ENCODE data around the gene ASTN1. TPM values are rescaled to one million over a fixed set of nuclear protein-coding genes. Genes with fewer than 3 reads are reported as not detected.

The ASTN1 gene
- total RNA-seq, 1 donor = not detected

GRCh38 chr1:177021687-177022086 lies 142.8 kb downstream of the ASTN1 start:
- Histone ChIP-seq H2AFZ (ENCODE audit: low read length) (no peak overlapping the region), H3K9me3 (ENCODE audit: low read depth, low read length) (no peaks in the 10 kb centered on the region), H4K20me1 (ENCODE audit: insufficient read depth, low read length) (no peaks in the 10 kb centered on the region), H3K27me3 (ENCODE audit: insufficient read depth, low read length) (no peaks in the 10 kb centered on the region), H3K4me2 (ENCODE audit: insufficient read depth, low read length) (no peak overlapping the region), H3K4me1 (ENCODE audit: insufficient read depth, low read length) (no peaks in the 10 kb centered on the region), H3K27ac (ENCODE audit: low read depth, low read length) (no peak overlapping the region), H3K4me3 (ENCODE audit: insufficient read depth, low read length) (no peak overlapping the region), H3K79me2 (ENCODE audit: insufficient read depth, low read length) (no peaks in the 10 kb centered on the region), H3K36me3 (ENCODE audit: insufficient read depth, low read length) (no peaks in the 10 kb centered on the region)
- TF ChIP-seq CTCF (IDR thresholded peaks at IDR 0.05; ENCODE audit: extremely low read depth, low read depth, low read length) = no peak
- DNase-seq (ENCODE audit: insufficient read length, low spot score, missing footprints) = no peak

GRCh38 chr1:177020851-177021589 lies 143.5 kb downstream of the ASTN1 start:
- H3K27ac ChIP-seq (ENCODE audit: low read depth, low read length) = no peak overlapping the region
- H3K4me1 ChIP-seq (ENCODE audit: insufficient read depth, low read length) = no peaks in the 10 kb centered on the region
- no peaks in the 10 kb centered on the region for H4K20me1 ChIP-seq (ENCODE audit: insufficient read depth, low read length)
- H2AFZ ChIP-seq (ENCODE audit: low read length) = no peak overlapping the region
- TF ChIP-seq CTCF (IDR thresholded peaks at IDR 0.05; ENCODE audit: extremely low read depth, low read depth, low read length) = no peak
- H3K79me2 ChIP-seq (ENCODE audit: insufficient read depth, low read length) = no peaks in the 10 kb centered on the region
- H3K36me3 ChIP-seq (ENCODE audit: insufficient read depth, low read length) = no peaks in the 10 kb centered on the region
- no peak overlapping the region for H3K4me2 ChIP-seq (ENCODE audit: insufficient read depth, low read length)
- DNase-seq (ENCODE audit: insufficient read length, low spot score, missing footprints) = no peak
- H3K9me3 ChIP-seq (ENCODE audit: low read depth, low read length) = no peaks in the 10 kb centered on the region
- H3K4me3 ChIP-seq (ENCODE audit: insufficient read depth, low read length) = no peak overlapping the region
- H3K27me3 ChIP-seq (ENCODE audit: insufficient read depth, low read length) = no peaks in the 10 kb centered on the region

GRCh38 chr1:177017287-177017852 lies 147.1 kb downstream of the ASTN1 start:
- Histone ChIP-seq H3K4me1 (ENCODE audit: insufficient read depth, low read length) (no peaks in the 10 kb centered on the region), H3K27me3 (ENCODE audit: insufficient read depth, low read length) (no peaks in the 10 kb centered on the region), H2AFZ (ENCODE audit: low read length) (no peak overlapping the region), H3K4me3 (ENCODE audit: insufficient read depth, low read length) (no peak overlapping the region), H3K9me3 (ENCODE audit: low read depth, low read length) (no peaks in the 10 kb centered on the region), H3K4me2 (ENCODE audit: insufficient read depth, low read length) (no peak overlapping the region), H4K20me1 (ENCODE audit: insufficient read depth, low read length) (no peaks in the 10 kb centered on the region), H3K27ac (ENCODE audit: low read depth, low read length) (no peak overlapping the region), H3K79me2 (ENCODE audit: insufficient read depth, low read length) (no peaks in the 10 kb centered on the region), H3K36me3 (ENCODE audit: insufficient read depth, low read length) (no peaks in the 10 kb centered on the region)
- no peak for DNase-seq (ENCODE audit: insufficient read length, low spot score, missing footprints)
- no peak for TF ChIP-seq CTCF (IDR thresholded peaks at IDR 0.05; ENCODE audit: extremely low read depth, low read depth, low read length)

DNA sequence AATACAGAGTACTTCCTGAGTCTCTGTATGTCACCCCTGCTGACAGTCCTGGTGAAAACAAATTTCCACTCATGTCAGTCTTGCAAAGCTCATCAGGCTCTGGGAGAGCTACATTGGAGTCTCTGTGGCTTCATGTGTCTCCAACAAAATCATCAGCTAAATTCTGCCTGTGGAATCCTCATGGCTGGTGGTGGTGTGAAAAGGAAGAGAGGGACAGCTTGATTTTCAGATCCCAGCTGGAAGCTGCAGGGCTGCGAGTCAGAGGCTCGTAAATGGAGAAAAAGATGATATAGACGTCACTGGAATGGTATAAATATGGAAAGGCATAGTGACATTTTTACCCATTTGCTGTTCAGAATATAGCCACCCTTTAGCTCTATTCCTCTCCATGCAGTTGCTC lies 150.2 kb downstream of the ASTN1 start:
- Histone ChIP-seq H3K27me3 (ENCODE audit: insufficient read depth, low read length) (no peaks in the 10 kb centered on the region), H3K4me1 (ENCODE audit: insufficient read depth, low read length) (no peaks in the 10 kb centered on the region), H3K79me2 (ENCODE audit: insufficient read depth, low read length) (no peaks in the 10 kb centered on the region), H3K36me3 (ENCODE audit: insufficient read depth, low read length) (no peaks in the 10 kb centered on the region), H2AFZ (ENCODE audit: low read length) (no peak overlapping the region), H3K4me2 (ENCODE audit: insufficient read depth, low read length) (no peak overlapping the region), H3K27ac (ENCODE audit: low read depth, low read length) (no peak overlapping the region), H4K20me1 (ENCODE audit: insufficient read depth, low read length) (no peaks in the 10 kb centered on the region), H3K9me3 (ENCODE audit: low read depth, low read length) (no peaks in the 10 kb centered on the region), H3K4me3 (ENCODE audit: insufficient read depth, low read length) (no peak overlapping the region)
- no peak for TF ChIP-seq CTCF (IDR thresholded peaks at IDR 0.05; ENCODE audit: extremely low read depth, low read depth, low read length)
- DNase-seq (ENCODE audit: insufficient read length, low spot score, missing footprints) = no peak

All from osteoblast (primary cell).